GM12864 (cell line): Measurements from ENCODE around the gene MSX2.

Experiments used
- DNase-seq: peaks from one replicate; pipeline ENCODE4 v3.0.0-alpha.2; 2011; ENCODE audit warnings: low read depth
- H3K4me3 ChIP-seq: 2 replicates; pipeline ENCODE4 v1.5.1; 2011; ENCODE audit warnings: mild to moderate bottlenecking, low read depth, low read length, control low read depth
- TF ChIP-seq, protein P1 (sequence below): IDR thresholded peaks from 2 replicates; pipeline ENCODE4 v1.5.1; 2011; ENCODE audit warnings: low read depth, mild to moderate bottlenecking, moderate library complexity, low read length, control low read depth, inconsistent platforms; ENCODE audit errors: missing control alignments

The MSX2 gene

DNA sequence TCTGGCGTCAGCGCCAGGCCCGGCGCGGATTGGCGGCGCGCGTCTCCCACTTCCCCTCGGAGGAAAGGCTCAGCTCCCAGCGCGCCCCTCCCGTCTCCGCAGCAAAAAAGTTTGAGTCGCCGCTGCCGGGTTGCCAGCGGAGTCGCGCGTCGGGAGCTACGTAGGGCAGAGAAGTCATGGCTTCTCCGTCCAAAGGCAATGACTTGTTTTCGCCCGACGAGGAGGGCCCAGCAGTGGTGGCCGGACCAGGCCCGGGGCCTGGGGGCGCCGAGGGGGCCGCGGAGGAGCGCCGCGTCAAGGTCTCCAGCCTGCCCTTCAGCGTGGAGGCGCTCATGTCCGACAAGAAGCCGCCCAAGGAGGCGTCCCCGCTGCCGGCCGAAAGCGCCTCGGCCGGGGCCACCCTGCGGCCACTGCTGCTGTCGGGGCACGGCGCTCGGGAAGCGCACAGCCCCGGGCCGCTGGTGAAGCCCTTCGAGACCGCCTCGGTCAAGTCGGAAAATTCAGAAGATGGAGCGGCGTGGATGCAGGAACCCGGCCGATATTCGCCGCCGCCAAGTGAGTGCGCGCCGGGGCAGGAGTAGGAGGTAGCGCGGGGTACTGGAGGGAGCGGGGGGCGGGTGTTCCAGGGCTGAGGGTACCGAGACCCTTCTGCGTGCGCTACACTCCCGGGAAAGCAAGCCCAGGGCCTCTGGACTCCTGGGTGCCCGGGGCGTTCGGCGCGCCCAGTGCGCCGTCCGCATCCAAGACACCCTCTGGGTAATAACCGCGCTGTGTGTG is at the start of gene MSX2:
MSX2 (plus strand) TSS at position 99 of the 777 bp plus-strand sequence; CDS start at position 177, 78 bp downstream.
- no peak within 1 kb of the TSS for H3K4me3 ChIP-seq
- TF ChIP-seq, protein P1, sequence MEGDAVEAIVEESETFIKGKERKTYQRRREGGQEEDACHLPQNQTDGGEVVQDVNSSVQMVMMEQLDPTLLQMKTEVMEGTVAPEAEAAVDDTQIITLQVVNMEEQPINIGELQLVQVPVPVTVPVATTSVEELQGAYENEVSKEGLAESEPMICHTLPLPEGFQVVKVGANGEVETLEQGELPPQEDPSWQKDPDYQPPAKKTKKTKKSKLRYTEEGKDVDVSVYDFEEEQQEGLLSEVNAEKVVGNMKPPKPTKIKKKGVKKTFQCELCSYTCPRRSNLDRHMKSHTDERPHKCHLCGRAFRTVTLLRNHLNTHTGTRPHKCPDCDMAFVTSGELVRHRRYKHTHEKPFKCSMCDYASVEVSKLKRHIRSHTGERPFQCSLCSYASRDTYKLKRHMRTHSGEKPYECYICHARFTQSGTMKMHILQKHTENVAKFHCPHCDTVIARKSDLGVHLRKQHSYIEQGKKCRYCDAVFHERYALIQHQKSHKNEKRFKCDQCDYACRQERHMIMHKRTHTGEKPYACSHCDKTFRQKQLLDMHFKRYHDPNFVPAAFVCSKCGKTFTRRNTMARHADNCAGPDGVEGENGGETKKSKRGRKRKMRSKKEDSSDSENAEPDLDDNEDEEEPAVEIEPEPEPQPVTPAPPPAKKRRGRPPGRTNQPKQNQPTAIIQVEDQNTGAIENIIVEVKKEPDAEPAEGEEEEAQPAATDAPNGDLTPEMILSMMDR: no peak

GRCh38 chr5:174675110-174675509 is 49.3 kb upstream of the MSX2 start:
- no peak for DNase-seq
- TF ChIP-seq, protein P1: no peak
- H3K4me3 ChIP-seq: no peak overlapping the region

More for the DNA sequence above, at the start of gene MSX2:
- DNase-seq: no peak

- H3K4me3 ChIP-seq: no peak overlapping the region
These were observed 48.5 kb upstream of the MSX2 start for GRCh38 chr5:174675916-174676315.

DNA sequence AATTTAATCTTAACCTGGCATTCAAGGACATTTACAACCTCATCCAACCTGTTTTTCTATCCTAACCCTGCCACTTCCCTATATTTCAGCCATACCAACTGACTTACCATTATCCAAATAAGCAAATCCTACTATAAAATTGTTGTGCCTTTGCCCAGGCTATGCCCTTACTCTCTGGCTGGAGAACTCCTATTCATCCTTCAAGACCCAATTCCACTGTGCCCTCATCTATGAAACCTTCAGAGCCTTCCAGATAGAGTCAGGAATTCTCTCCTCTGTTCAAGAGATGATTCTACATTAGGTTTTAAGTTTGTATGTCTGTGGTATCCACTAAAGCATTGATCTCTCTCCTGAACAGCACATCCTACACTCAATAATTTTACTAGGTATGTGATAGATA is 46.3 kb upstream of the MSX2 start:
- TF ChIP-seq, protein P1: no peak
- H3K4me3 ChIP-seq: no peak overlapping the region
- DNase-seq: no peak

More at GRCh38 chr5:174675916-174676315, 48.5 kb upstream of the MSX2 start:
- no peak for DNase-seq
- TF ChIP-seq, protein P1: no peak

DNA sequence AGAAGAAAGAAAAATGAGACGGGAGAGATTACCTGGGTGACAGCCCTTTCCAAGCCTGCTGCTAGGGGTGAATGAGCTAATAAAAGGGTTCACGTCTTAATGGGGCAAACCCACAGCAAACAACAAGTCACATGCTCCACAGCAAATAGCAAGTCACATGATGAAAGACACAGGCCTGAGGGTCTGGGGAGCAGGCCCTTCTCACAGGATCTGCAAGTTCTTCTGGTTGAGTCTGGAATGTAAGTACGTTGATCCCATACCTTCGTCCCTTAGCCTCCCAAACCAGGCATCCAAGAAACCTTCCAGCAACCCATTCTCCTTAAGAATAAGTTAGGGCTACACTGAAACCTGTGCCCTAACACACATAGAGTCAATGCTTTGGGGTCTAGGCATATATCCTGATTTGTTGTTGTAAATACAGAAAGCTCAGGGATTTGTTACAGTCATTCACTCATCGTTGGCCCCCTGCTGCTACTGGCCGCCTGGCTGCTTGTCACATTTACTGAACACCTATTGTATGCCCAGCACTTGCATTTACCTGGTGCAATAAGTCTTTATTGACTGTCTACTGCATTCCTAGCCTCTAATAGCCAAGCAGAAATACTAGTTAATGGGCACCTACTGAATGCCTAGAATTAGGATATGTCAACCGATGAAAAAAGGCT is 43.3 kb upstream of the MSX2 start:
- TF ChIP-seq, protein P1: no peak
- H3K4me3 ChIP-seq: no peak overlapping the region
- no peak for DNase-seq

- DNase-seq: no peak
- TF ChIP-seq, protein P1: no peak
These were observed 36.9 kb upstream of the MSX2 start for GRCh38 chr5:174687503-174687902.

More at GRCh38 chr5:174687503-174687902, 36.9 kb upstream of the MSX2 start:
- no peak overlapping the region for H3K4me3 ChIP-seq
